ENCODE measurements around the gene MDN1. TPM values are rescaled to one million over a fixed set of nuclear protein-coding genes. Genes with fewer than 3 reads are reported as not detected.

Gene MDN1
- total and polyA plus RNA-seq, 2 experiments from 2014 or later = 8.0 to 20.9 TPM

- Histone ChIP-seq H3K9me2 (replicated peaks; ENCODE audit: insufficient read depth) (no peaks in the 10 kb centered on the region), H3K27me3 (no peaks in the 10 kb centered on the region), H3K27ac (no peak overlapping the region), H3K4me1 (ENCODE audit: insufficient read depth) (no peaks in the 10 kb centered on the region), H3K36me3 (replicated peaks; ENCODE audit: insufficient read depth, low read depth) (no peaks in the 10 kb centered on the region), H3K4me3 (no peak overlapping the region), H2AFZ (no peak overlapping the region), H4K20me1 (ENCODE audit: insufficient read depth, poor library complexity, severe bottlenecking) (no peaks in the 10 kb centered on the region), H3K4me2 (no peak overlapping the region), H3K79me2 (no peaks in the 10 kb centered on the region), H3K9me3 (ENCODE audit: low read depth) (no peaks in the 10 kb centered on the region)
- DNase-seq (ENCODE audit: low spot score) = no peak
- 81% methylated on average over 7 of the region's 7 CpGs for WGBS (ENCODE audit: low lambda C conversion rate, missing lambda C conversion rate)
- no peak for TF ChIP-seq EZH2phosphoT487 (IDR thresholded peaks at IDR 0.05; ENCODE audit: low read depth, severe bottlenecking, unreplicated experiment)
- TF ChIP-seq EZH2 (IDR thresholded peaks at IDR 0.05; ENCODE audit: borderline replicate concordance) = no peak
- TF ChIP-seq, protein P1, sequence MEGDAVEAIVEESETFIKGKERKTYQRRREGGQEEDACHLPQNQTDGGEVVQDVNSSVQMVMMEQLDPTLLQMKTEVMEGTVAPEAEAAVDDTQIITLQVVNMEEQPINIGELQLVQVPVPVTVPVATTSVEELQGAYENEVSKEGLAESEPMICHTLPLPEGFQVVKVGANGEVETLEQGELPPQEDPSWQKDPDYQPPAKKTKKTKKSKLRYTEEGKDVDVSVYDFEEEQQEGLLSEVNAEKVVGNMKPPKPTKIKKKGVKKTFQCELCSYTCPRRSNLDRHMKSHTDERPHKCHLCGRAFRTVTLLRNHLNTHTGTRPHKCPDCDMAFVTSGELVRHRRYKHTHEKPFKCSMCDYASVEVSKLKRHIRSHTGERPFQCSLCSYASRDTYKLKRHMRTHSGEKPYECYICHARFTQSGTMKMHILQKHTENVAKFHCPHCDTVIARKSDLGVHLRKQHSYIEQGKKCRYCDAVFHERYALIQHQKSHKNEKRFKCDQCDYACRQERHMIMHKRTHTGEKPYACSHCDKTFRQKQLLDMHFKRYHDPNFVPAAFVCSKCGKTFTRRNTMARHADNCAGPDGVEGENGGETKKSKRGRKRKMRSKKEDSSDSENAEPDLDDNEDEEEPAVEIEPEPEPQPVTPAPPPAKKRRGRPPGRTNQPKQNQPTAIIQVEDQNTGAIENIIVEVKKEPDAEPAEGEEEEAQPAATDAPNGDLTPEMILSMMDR (IDR thresholded peaks at IDR 0.05; ENCODE audit: poor library complexity) = no peak
Observed at GRCh38 chr6:89599727-89600126, 219.9 kb downstream of the MDN1 start.

GRCh38 chr6:89597988-89598387 lies 221.6 kb downstream of the MDN1 start:
- WGBS (ENCODE audit: low lambda C conversion rate, missing lambda C conversion rate) = 53% methylated on average over 3 of the region's 3 CpGs
- Histone ChIP-seq H4K20me1 (ENCODE audit: insufficient read depth, poor library complexity, severe bottlenecking) (no peaks in the 10 kb centered on the region), H3K27ac (no peak overlapping the region), H3K27me3 (no peaks in the 10 kb centered on the region), H3K36me3 (replicated peaks; ENCODE audit: insufficient read depth, low read depth) (no peaks in the 10 kb centered on the region), H2AFZ (no peak overlapping the region), H3K4me1 (ENCODE audit: insufficient read depth) (no peaks in the 10 kb centered on the region), H3K9me2 (replicated peaks; ENCODE audit: insufficient read depth) (no peaks in the 10 kb centered on the region), H3K9me3 (ENCODE audit: low read depth) (no peaks in the 10 kb centered on the region), H3K79me2 (no peaks in the 10 kb centered on the region), H3K4me3 (no peak overlapping the region), H3K4me2 (no peak overlapping the region)
- TF ChIP-seq EZH2 (IDR thresholded peaks at IDR 0.05; ENCODE audit: borderline replicate concordance) (no peak), EZH2phosphoT487 (IDR thresholded peaks at IDR 0.05; ENCODE audit: low read depth, severe bottlenecking, unreplicated experiment) (no peak)
- TF ChIP-seq, protein P1 (IDR thresholded peaks at IDR 0.05; ENCODE audit: poor library complexity) = peak; percentile 46
- DNase-seq (ENCODE audit: low spot score) = peak; percentile 76

GRCh38 chr6:89597372-89597771 lies 222.2 kb downstream of the MDN1 start:
- 65% methylated on average over 2 of the region's 2 CpGs for WGBS (ENCODE audit: low lambda C conversion rate, missing lambda C conversion rate)
- no peak for DNase-seq (ENCODE audit: low spot score)
- H3K27me3 ChIP-seq = no peaks in the 10 kb centered on the region
- no peak overlapping the region for H3K4me3 ChIP-seq
- no peak overlapping the region for H2AFZ ChIP-seq
- no peak overlapping the region for H3K4me2 ChIP-seq
- H3K4me1 ChIP-seq (ENCODE audit: insufficient read depth) = no peaks in the 10 kb centered on the region
- no peaks in the 10 kb centered on the region for H3K9me3 ChIP-seq (ENCODE audit: low read depth)
- no peaks in the 10 kb centered on the region for H4K20me1 ChIP-seq (ENCODE audit: insufficient read depth, poor library complexity, severe bottlenecking)
- H3K36me3 ChIP-seq (replicated peaks; ENCODE audit: insufficient read depth, low read depth) = no peaks in the 10 kb centered on the region
- H3K79me2 ChIP-seq = no peaks in the 10 kb centered on the region
- TF ChIP-seq EZH2phosphoT487 (IDR thresholded peaks at IDR 0.05; ENCODE audit: low read depth, severe bottlenecking, unreplicated experiment) (no peak), EZH2 (IDR thresholded peaks at IDR 0.05; ENCODE audit: borderline replicate concordance) (no peak)
- TF ChIP-seq, protein P1 (IDR thresholded peaks at IDR 0.05; ENCODE audit: poor library complexity) = no peak
- no peaks in the 10 kb centered on the region for H3K9me2 ChIP-seq (replicated peaks; ENCODE audit: insufficient read depth)
- H3K27ac ChIP-seq = no peak overlapping the region

- H3K4me1 ChIP-seq (ENCODE audit: insufficient read depth) = no peaks in the 10 kb centered on the region
- H3K79me2 ChIP-seq = no peaks in the 10 kb centered on the region
- WGBS (ENCODE audit: low lambda C conversion rate, missing lambda C conversion rate) = 79% methylated on average over 1 of the region's 1 CpG
- H3K36me3 ChIP-seq (replicated peaks; ENCODE audit: insufficient read depth, low read depth) = no peaks in the 10 kb centered on the region
- H4K20me1 ChIP-seq (ENCODE audit: insufficient read depth, poor library complexity, severe bottlenecking) = no peaks in the 10 kb centered on the region
- no peak overlapping the region for H2AFZ ChIP-seq
- H3K9me2 ChIP-seq (replicated peaks; ENCODE audit: insufficient read depth) = no peaks in the 10 kb centered on the region
- no peak overlapping the region for H3K27ac ChIP-seq
- TF ChIP-seq, protein P1 (IDR thresholded peaks at IDR 0.05; ENCODE audit: poor library complexity) = no peak
- no peak overlapping the region for H3K4me3 ChIP-seq
- no peaks in the 10 kb centered on the region for H3K27me3 ChIP-seq
- no peaks in the 10 kb centered on the region for H3K9me3 ChIP-seq (ENCODE audit: low read depth)
- no peak overlapping the region for H3K4me2 ChIP-seq
- DNase-seq (ENCODE audit: low spot score) = no peak
Observed at GRCh38 chr6:89596484-89596883, 223.1 kb downstream of the MDN1 start.

Measured in hepatocyte (in vitro differentiated cells).